ENCODE results near the gene TDRD12. TPM values are rescaled to one million over a fixed set of nuclear protein-coding genes. Genes with fewer than 3 reads are reported as not detected.

TDRD12 gene
- total and polyA plus RNA-seq, 12 donors, result 0.06 to 0.47 (median 0.12) TPM; not detected in 6

DNA sequence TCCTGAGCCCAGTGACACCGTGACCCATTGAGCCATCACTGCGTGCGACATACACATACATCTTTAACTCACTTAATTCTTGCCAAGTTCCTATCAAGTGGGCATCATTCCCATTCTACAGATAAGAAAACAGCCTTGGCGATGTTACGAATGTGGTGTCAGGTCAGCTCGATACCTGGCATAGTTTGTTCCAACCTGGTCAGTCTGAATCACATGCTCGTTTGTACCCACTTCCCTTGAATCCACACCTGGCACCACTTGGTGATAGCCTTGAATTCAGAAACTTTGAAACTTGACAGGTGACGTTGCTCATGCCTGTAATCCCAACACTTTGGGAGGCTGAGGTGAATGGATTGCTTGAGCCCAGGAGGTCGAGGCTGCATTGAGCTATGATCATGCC is 90.9 kb downstream of the TDRD12 start:
- Histone ChIP-seq H3K36me3 (no peaks in the 10 kb centered on the region), H3K9me3 (no peaks in the 10 kb centered on the region), H3K27me3 (peaks cover 0 to 40% (median 7%) of the 10 kb centered on the region in 7 donors), H3K27ac (no peak overlapping the region), H3K4me1 (no peaks in the 10 kb centered on the region), H3K4me3 (no peak overlapping the region)
- no peak for ATAC-seq
- WGBS, 2 donors, result 70 to 76% methylated on average over 9 of the region's 9 CpGs
- no peak for DNase-seq
- intact Hi-C loops (cut with DNase I), result no loop called here
- TF ChIP-seq, protein P1, sequence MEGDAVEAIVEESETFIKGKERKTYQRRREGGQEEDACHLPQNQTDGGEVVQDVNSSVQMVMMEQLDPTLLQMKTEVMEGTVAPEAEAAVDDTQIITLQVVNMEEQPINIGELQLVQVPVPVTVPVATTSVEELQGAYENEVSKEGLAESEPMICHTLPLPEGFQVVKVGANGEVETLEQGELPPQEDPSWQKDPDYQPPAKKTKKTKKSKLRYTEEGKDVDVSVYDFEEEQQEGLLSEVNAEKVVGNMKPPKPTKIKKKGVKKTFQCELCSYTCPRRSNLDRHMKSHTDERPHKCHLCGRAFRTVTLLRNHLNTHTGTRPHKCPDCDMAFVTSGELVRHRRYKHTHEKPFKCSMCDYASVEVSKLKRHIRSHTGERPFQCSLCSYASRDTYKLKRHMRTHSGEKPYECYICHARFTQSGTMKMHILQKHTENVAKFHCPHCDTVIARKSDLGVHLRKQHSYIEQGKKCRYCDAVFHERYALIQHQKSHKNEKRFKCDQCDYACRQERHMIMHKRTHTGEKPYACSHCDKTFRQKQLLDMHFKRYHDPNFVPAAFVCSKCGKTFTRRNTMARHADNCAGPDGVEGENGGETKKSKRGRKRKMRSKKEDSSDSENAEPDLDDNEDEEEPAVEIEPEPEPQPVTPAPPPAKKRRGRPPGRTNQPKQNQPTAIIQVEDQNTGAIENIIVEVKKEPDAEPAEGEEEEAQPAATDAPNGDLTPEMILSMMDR (IDR thresholded peaks at IDR 0.05), result no peak

DNA sequence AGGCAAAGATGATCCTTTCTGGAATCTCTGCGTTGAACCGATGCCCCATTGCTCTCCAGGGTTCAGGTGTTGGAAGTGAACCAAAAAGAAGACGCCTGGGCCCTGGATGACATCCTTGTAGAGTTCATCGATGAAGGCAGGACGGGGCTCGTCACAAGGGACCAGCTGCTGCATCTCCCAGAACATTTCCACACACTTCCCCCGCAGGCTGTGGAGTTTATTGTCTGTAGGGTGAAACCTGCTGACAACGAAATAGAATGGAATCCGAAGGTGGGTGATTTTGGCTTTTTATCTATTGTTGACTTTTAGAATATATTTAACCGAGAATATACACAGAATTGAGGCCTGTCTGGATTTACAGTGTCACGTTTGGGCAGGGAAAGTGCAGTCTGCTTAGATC is 91.6 kb downstream of the TDRD12 start:
- no peak overlapping the region for H3K4me3 ChIP-seq
- H3K9me3 ChIP-seq, result no peaks in the 10 kb centered on the region
- ATAC-seq (no peak), DNase-seq (no peak)
- intact Hi-C loops (cut with DNase I), result no loop called here
- H3K27ac ChIP-seq, result no peak overlapping the region
- TF ChIP-seq, protein P1 (IDR thresholded peaks at IDR 0.05), result no peak
- no peaks in the 10 kb centered on the region for H3K4me1 ChIP-seq
- WGBS, 2 donors, result 72 to 75% methylated on average over 11 of the region's 11 CpGs
- peaks cover 0 to 34% (median 7%) of the 10 kb centered on the region in 7 donors for H3K27me3 ChIP-seq
- H3K36me3 ChIP-seq, result no peaks in the 10 kb centered on the region

DNA sequence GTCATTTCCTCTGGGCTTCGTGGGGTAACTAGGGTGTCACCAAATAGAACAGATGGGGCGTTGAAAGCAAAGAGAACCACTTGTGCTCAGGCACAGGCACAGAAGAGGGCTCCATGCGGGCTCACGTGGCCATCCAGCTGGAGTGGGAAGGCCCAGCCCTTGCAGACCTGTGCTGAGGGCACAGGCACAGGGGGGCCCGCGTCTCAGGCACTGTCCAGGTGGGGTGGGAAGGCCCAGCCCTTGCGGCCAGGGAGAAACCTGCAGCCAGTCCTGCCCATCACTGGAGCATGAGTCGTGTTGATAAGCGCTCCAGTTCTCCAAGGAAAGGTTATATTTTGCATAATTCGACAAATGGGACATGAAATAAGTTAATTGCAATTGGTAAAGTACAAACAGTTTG is 92.5 kb downstream of the TDRD12 start:
- WGBS, 2 donors, result 77 to 83% methylated on average over 10 of the region's 10 CpGs
- no peaks in the 10 kb centered on the region for H3K9me3 ChIP-seq

DNA sequence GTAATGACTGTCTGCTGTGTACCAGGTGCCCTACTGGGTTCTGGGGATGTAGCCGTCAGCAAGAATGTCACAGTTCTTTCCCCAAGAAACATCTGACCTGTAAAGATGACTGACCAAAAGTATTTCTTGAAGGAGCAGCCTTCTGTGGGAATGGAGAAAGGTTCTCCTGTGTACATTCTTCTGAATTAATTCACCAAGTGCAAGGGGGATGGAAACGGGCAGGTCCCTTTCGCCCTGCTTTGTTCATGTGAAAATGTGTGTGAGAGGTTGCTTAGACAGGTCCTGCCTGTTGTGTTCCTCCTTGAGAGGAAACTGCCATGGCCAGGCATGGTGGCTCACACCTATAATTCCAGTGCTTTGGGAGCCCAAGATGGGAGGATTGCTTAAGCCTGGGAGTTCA is 93.0 kb downstream of the TDRD12 start:
- intact Hi-C loops (cut with DNase I), result no loop called here
- WGBS, 2 donors, result 77 to 79% methylated on average over 3 of the region's 3 CpGs
- peaks cover 0 to 26% (median 5%) of the 10 kb centered on the region in 7 donors for H3K27me3 ChIP-seq

More for the DNA sequence above, 92.5 kb downstream of the TDRD12 start:
- no peak overlapping the region for H3K27ac ChIP-seq
- no peaks in the 10 kb centered on the region for H3K4me1 ChIP-seq
- ATAC-seq (no peak), DNase-seq (no peak)
- no peak overlapping the region for H3K4me3 ChIP-seq
- intact Hi-C loops (cut with DNase I), result no loop called here
- no peaks in the 10 kb centered on the region for H3K36me3 ChIP-seq
- peaks cover 0 to 27% (median 7%) of the 10 kb centered on the region in 7 donors for H3K27me3 ChIP-seq
- TF ChIP-seq, protein P1 (IDR thresholded peaks at IDR 0.05), result no peak

More for the DNA sequence above, 93.0 kb downstream of the TDRD12 start:
- Histone ChIP-seq H3K4me3 (no peak overlapping the region), H3K4me1 (no peaks in the 10 kb centered on the region), H3K9me3 (no peaks in the 10 kb centered on the region), H3K27ac (no peak overlapping the region), H3K36me3 (no peaks in the 10 kb centered on the region)
- ATAC-seq (no peak), DNase-seq (no peak)
- TF ChIP-seq, protein P1 (IDR thresholded peaks at IDR 0.05), result no peak

Measured in heart right ventricle (tissue), 16 donors.